Measurements from ENCODE around the gene GINS2.

Gene GINS2

DNA sequence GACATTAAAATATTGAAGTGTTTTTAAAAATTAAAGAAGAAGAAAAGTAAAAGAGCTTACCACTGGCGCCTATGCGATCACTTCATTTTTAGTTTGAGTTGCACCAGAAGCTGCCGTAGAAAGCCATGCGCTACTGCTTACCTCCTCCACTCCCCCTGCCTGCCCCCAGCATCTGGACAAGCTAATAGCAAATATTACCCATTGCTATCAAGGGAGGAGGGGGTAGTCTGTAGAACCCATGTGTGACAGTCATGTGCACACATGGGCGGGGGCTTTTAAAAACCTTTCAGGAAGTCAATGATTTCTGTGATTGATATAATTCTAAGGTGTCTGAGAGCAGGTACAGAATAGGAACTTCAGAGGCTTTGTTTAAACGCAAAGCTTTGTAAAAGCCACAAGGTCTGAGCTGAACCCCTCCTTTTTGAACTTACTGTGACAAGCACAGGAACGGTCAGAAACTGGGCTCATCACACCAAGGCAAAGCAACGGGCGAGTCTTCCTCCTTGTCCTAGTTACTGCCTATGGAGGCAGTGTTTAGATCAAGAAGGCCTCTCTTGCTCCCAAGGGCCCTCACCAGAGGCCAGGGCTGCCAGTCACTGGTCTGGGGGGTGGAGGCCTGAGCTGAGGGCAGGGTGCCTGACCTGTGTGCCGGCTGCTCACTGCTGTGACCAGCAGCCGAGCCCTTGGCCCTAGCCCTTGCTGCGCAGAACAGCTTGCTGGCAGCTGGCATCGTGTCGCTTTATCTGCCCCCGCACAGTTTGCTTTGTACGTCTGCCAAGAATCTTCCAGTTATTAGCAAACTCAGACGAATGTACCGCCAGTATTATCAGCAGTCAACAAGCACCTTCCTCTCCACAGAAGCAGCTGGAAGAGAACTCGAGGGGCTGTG lies 15.0 kb downstream of the GINS2 start:
- Histone ChIP-seq H3K4me3 (ENCODE audit: low read length in 2 of 2) (no peak overlapping the region), H3K9me3 (ENCODE audit: control insufficient read depth in 2 of 2, low read length in 2 of 2) (no peaks in the 10 kb centered on the region), H3K27ac (ENCODE audit: low read depth in 2 of 2, low read length in 2 of 2) (no peak overlapping the region), H3K36me3 (ENCODE audit: control insufficient read depth in 2 of 2, insufficient read depth in 2 of 2, low read length in 2 of 2) (peaks cover 53 to 76% of the 10 kb centered on the region in 2 donors), H3K4me1 (ENCODE audit: control insufficient read depth in 2 of 2, insufficient read depth in 2 of 2, low read length in 2 of 2) (peaks cover 6 to 19% of the 10 kb centered on the region in 2 donors), H3K9ac (ENCODE audit: low read depth in 1 of 2, low read length in 2 of 2) (peak overlapping the region in 1 of 2 donors; percentile 19), H3K27me3 (ENCODE audit: control insufficient read depth in 2 of 2, insufficient read depth in 2 of 2, low read length in 2 of 2) (no peaks in the 10 kb centered on the region)

- Histone ChIP-seq H3K4me3 (ENCODE audit: low read length in 2 of 2) (no peak overlapping the region), H3K9me3 (ENCODE audit: control insufficient read depth in 2 of 2, low read length in 2 of 2) (no peaks in the 10 kb centered on the region), H3K27me3 (ENCODE audit: control insufficient read depth in 2 of 2, insufficient read depth in 2 of 2, low read length in 2 of 2) (no peaks in the 10 kb centered on the region), H3K4me1 (ENCODE audit: control insufficient read depth in 2 of 2, insufficient read depth in 2 of 2, low read length in 2 of 2) (peaks cover 6 to 13% of the 10 kb centered on the region in 2 donors), H3K9ac (ENCODE audit: low read depth in 1 of 2, low read length in 2 of 2) (no peak overlapping the region), H3K27ac (ENCODE audit: low read depth in 2 of 2, low read length in 2 of 2) (no peak overlapping the region), H3K36me3 (ENCODE audit: control insufficient read depth in 2 of 2, insufficient read depth in 2 of 2, low read length in 2 of 2) (peaks cover 77 to 86% of the 10 kb centered on the region in 2 donors)
Observed at GRCh38 chr16:85670840-85671239, 17.9 kb downstream of the GINS2 start.

GRCh38 chr16:85668676-85669424 lies 19.9 kb downstream of the GINS2 start:
- Histone ChIP-seq H3K9me3 (ENCODE audit: control insufficient read depth in 2 of 2, low read length in 2 of 2) (no peaks in the 10 kb centered on the region), H3K9ac (ENCODE audit: low read depth in 1 of 2, low read length in 2 of 2) (no peak overlapping the region), H3K27ac (ENCODE audit: low read depth in 2 of 2, low read length in 2 of 2) (no peak overlapping the region), H3K4me1 (ENCODE audit: control insufficient read depth in 2 of 2, insufficient read depth in 2 of 2, low read length in 2 of 2) (peaks cover 2 to 8% of the 10 kb centered on the region in 2 donors), H3K36me3 (ENCODE audit: control insufficient read depth in 2 of 2, insufficient read depth in 2 of 2, low read length in 2 of 2) (peaks cover 81 to 87% of the 10 kb centered on the region in 2 donors), H3K4me3 (ENCODE audit: low read length in 2 of 2) (no peak overlapping the region), H3K27me3 (ENCODE audit: control insufficient read depth in 2 of 2, insufficient read depth in 2 of 2, low read length in 2 of 2) (no peaks in the 10 kb centered on the region)

- Histone ChIP-seq H3K36me3 (ENCODE audit: control insufficient read depth in 2 of 2, insufficient read depth in 2 of 2, low read length in 2 of 2) (peaks cover 87 to 94% of the 10 kb centered on the region in 2 donors), H3K4me3 (ENCODE audit: low read length in 2 of 2) (no peak overlapping the region), H3K27me3 (ENCODE audit: control insufficient read depth in 2 of 2, insufficient read depth in 2 of 2, low read length in 2 of 2) (no peaks in the 10 kb centered on the region), H3K9me3 (ENCODE audit: control insufficient read depth in 2 of 2, low read length in 2 of 2) (no peaks in the 10 kb centered on the region), H3K4me1 (ENCODE audit: control insufficient read depth in 2 of 2, insufficient read depth in 2 of 2, low read length in 2 of 2) (peaks cover 0 to 3% of the 10 kb centered on the region in 2 donors), H3K9ac (ENCODE audit: low read depth in 1 of 2, low read length in 2 of 2) (no peak overlapping the region), H3K27ac (ENCODE audit: low read depth in 2 of 2, low read length in 2 of 2) (no peak overlapping the region)
Observed at GRCh38 chr16:85667841-85668413, 20.8 kb downstream of the GINS2 start.

- H3K36me3 ChIP-seq (ENCODE audit: control insufficient read depth in 2 of 2, insufficient read depth in 2 of 2, low read length in 2 of 2) = peaks cover 88 to 94% of the 10 kb centered on the region in 2 donors
Observed at GRCh38 chr16:85667261-85667660, 21.5 kb downstream of the GINS2 start.

DNA sequence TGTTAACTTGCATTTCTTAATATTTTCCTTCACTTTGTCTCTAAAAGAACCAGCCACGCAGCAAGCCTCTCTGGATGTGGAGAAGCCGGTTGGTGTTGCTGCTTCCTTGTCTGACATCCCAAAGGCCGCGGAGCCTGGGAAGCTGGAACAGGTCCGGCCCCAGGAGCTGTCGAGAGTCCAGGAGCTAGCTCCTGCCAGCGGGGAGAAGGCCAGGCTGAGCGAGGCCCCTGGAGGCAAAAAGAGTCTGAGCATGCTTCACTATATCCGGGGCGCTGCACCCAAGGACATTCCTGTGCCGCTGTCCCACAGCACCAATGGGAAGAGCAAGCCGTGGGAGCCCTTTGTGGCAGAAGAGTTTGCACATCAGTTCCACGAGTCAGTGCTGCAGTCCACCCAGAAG lies 22.8 kb downstream of the GINS2 start:
- Histone ChIP-seq H3K36me3 (ENCODE audit: control insufficient read depth in 2 of 2, insufficient read depth in 2 of 2, low read length in 2 of 2) (peaks cover 90 to 94% of the 10 kb centered on the region in 2 donors), H3K27ac (ENCODE audit: low read depth in 2 of 2, low read length in 2 of 2) (no peak overlapping the region), H3K4me3 (ENCODE audit: low read length in 2 of 2) (no peak overlapping the region), H3K9ac (ENCODE audit: low read depth in 1 of 2, low read length in 2 of 2) (no peak overlapping the region), H3K27me3 (ENCODE audit: control insufficient read depth in 2 of 2, insufficient read depth in 2 of 2, low read length in 2 of 2) (no peaks in the 10 kb centered on the region), H3K4me1 (ENCODE audit: control insufficient read depth in 2 of 2, insufficient read depth in 2 of 2, low read length in 2 of 2) (no peaks in the 10 kb centered on the region), H3K9me3 (ENCODE audit: control insufficient read depth in 2 of 2, low read length in 2 of 2) (no peaks in the 10 kb centered on the region)

More at GRCh38 chr16:85667261-85667660, 21.5 kb downstream of the GINS2 start:
- no peak overlapping the region for H3K4me3 ChIP-seq (ENCODE audit: low read length in 2 of 2)
- no peak overlapping the region for H3K9ac ChIP-seq (ENCODE audit: low read depth in 1 of 2, low read length in 2 of 2)
- H3K27me3 ChIP-seq (ENCODE audit: control insufficient read depth in 2 of 2, insufficient read depth in 2 of 2, low read length in 2 of 2) = no peaks in the 10 kb centered on the region
- H3K9me3 ChIP-seq (ENCODE audit: control insufficient read depth in 2 of 2, low read length in 2 of 2) = no peaks in the 10 kb centered on the region
- no peaks in the 10 kb centered on the region for H3K4me1 ChIP-seq (ENCODE audit: control insufficient read depth in 2 of 2, insufficient read depth in 2 of 2, low read length in 2 of 2)
- no peak overlapping the region for H3K27ac ChIP-seq (ENCODE audit: low read depth in 2 of 2, low read length in 2 of 2)

DNA sequence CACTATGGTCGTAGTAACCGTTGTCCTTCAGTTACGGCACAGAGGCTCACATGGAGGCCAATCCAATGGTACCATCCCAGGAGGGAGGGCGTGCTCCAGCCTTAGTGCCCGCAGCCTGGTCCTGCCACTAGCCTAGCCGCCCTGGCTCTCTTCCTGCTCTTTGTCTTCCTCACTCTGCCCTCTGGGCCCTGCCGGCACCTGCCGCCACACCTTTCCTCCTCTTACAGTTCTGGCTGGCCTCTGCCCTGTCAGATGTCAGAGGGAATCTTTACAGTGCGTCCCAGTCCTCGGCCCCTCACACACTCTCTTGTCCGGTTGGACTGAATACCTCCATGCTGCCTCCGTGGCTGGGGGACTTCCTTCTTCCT lies 23.4 kb downstream of the GINS2 start:
- Histone ChIP-seq H3K27ac (ENCODE audit: low read depth in 2 of 2, low read length in 2 of 2) (no peak overlapping the region), H3K4me3 (ENCODE audit: low read length in 2 of 2) (no peak overlapping the region), H3K9ac (ENCODE audit: low read depth in 1 of 2, low read length in 2 of 2) (no peak overlapping the region)

DNA sequence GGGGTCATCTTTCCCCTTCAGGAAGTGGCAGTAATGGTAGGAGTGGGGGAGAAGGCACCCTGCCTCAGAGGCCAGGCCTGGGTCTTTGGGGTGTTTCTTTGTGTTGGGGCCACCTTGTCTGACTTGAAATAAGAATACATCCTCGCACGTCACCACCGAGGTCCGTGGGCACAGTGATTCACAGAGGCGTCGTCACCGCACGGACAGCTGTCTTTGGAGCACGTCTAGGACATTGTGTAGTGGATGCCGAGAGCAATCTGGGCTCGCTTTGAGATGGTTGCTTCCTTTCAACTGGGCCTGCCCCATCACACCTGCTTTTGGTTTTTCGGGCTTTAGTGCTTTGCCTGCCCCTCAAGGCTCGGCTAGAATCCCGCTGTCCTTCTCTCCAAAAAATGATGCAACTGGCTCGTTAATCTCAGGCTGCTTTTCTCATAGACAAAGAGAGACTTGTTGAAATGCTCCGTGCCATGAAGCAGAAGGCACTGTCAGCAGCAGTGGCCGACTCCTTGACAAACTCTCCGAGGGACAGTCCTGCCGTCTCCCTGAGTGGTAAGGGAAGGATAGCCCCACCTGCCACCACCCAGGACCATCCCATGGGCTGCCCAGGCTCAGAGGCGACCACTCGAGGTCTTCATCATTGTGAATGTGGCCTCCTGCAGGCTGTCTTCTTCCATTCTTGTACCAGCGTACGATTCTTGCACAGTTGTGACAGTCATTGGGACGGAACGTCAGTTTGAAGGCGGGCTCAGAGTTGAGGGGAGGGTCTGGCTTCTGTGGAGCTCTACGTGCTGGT lies 24.0 kb downstream of the GINS2 start:
- no peak overlapping the region for H3K4me3 ChIP-seq (ENCODE audit: low read length in 2 of 2)
- no peak overlapping the region for H3K27ac ChIP-seq (ENCODE audit: low read depth in 2 of 2, low read length in 2 of 2)
- no peaks in the 10 kb centered on the region for H3K27me3 ChIP-seq (ENCODE audit: control insufficient read depth in 2 of 2, insufficient read depth in 2 of 2, low read length in 2 of 2)
- no peaks in the 10 kb centered on the region for H3K9me3 ChIP-seq (ENCODE audit: control insufficient read depth in 2 of 2, low read length in 2 of 2)
- peaks cover 80 to 86% of the 10 kb centered on the region in 2 donors for H3K36me3 ChIP-seq (ENCODE audit: control insufficient read depth in 2 of 2, insufficient read depth in 2 of 2, low read length in 2 of 2)
- no peak overlapping the region for H3K9ac ChIP-seq (ENCODE audit: low read depth in 1 of 2, low read length in 2 of 2)
- no peaks in the 10 kb centered on the region for H3K4me1 ChIP-seq (ENCODE audit: control insufficient read depth in 2 of 2, insufficient read depth in 2 of 2, low read length in 2 of 2)

More for the DNA sequence above, 23.4 kb downstream of the GINS2 start:
- H3K9me3 ChIP-seq (ENCODE audit: control insufficient read depth in 2 of 2, low read length in 2 of 2) = no peaks in the 10 kb centered on the region
- no peaks in the 10 kb centered on the region for H3K27me3 ChIP-seq (ENCODE audit: control insufficient read depth in 2 of 2, insufficient read depth in 2 of 2, low read length in 2 of 2)
- H3K4me1 ChIP-seq (ENCODE audit: control insufficient read depth in 2 of 2, insufficient read depth in 2 of 2, low read length in 2 of 2) = no peaks in the 10 kb centered on the region
- peaks cover 86 to 90% of the 10 kb centered on the region in 2 donors for H3K36me3 ChIP-seq (ENCODE audit: control insufficient read depth in 2 of 2, insufficient read depth in 2 of 2, low read length in 2 of 2)

DNA sequence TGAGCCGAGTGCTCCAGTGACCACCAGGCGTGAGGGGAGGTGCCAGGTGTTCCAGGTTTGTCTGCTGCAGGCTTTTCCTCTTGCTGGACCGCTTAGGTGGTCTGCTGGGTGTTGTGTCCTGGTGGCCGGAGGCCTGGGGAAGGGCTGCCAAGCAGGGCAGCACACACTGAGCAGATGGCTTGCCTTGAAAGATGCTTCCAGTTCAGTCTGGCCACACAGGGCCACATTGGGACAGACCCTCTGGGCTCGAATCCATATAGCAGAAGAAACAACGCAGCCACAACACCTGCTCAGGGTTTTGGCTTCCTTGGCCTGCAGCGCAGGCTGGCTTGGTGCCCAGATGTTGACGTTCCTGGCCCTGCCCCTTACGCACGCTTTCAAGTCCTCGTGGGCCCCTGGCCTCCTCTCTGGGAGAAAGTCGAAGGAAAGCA lies 24.8 kb downstream of the GINS2 start:
- Histone ChIP-seq H3K36me3 (ENCODE audit: control insufficient read depth in 2 of 2, insufficient read depth in 2 of 2, low read length in 2 of 2) (peaks cover 77 to 79% of the 10 kb centered on the region in 2 donors), H3K9me3 (ENCODE audit: control insufficient read depth in 2 of 2, low read length in 2 of 2) (no peaks in the 10 kb centered on the region), H3K27me3 (ENCODE audit: control insufficient read depth in 2 of 2, insufficient read depth in 2 of 2, low read length in 2 of 2) (no peaks in the 10 kb centered on the region), H3K27ac (ENCODE audit: low read depth in 2 of 2, low read length in 2 of 2) (no peak overlapping the region), H3K4me1 (ENCODE audit: control insufficient read depth in 2 of 2, insufficient read depth in 2 of 2, low read length in 2 of 2) (no peaks in the 10 kb centered on the region), H3K4me3 (ENCODE audit: low read length in 2 of 2) (no peak overlapping the region), H3K9ac (ENCODE audit: low read depth in 1 of 2, low read length in 2 of 2) (no peak overlapping the region)
